LoVo (cell line): ENCODE data around the gene MAST4.

Source experiments
- DNase-seq: peaks from one replicate; pipeline ENCODE4 v3.0.0-alpha.2; 2016; ENCODE audit warnings: low spot score

MAST4 gene

DNA sequence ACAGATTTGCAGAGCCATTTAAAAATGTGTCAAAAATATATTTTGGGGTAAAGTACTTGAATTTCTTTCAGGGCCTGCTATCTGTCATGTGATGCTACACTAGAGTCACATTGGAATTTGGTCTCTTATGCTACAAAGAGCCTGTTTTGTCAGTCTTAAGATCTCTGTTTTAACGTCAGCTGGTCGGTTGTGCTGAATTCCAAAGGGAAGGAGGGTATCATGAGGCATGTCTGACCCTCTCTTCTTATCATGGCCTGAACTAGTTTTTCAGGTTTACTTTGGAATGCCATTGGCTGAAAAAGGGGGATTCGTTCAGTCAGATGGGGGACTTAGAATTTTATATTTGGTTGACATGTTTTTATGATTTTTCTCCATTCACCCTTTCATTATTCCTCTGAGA is 309.8 kb downstream of the MAST4 start:
- DNase-seq, result no peak

DNA sequence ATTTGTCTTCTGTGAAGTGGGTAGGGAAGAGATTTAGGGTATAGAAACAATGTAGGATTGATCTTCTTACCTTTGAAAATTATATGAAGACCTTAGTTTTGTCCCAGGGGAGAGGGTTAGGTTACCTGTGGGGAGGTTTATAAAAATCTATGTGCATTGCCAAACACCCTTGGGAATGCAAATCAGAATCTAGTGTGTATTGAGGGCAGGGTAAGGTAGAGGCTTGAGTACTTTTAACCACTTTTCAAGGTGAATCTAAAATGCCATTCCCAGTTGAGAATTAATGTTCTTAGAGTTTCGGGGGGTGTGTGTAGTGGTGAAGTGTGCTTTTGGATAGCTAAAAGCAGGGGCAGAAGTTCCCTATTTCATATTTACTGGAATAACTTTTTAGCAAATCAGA is 312.0 kb downstream of the MAST4 start:
- no peak for DNase-seq

DNA sequence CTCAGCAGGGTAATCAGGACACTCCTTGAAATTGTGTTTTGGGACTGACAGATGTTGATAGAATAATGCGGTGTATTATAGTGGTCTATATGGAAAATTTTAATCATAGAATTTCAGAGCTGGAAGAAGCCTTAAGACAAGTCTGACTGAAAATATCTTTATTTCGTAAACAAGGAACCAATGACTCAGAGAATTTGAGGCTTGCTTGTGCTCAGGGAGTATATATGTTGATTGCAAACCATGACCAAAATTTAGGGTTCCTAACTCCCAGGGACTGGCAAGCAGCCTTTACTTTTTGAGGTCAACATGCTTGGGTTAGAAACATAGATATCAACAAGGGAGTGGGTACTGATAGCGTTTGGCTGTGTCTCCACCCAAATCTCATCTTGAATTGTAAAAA is 313.2 kb downstream of the MAST4 start:
- DNase-seq, result no peak

DNA sequence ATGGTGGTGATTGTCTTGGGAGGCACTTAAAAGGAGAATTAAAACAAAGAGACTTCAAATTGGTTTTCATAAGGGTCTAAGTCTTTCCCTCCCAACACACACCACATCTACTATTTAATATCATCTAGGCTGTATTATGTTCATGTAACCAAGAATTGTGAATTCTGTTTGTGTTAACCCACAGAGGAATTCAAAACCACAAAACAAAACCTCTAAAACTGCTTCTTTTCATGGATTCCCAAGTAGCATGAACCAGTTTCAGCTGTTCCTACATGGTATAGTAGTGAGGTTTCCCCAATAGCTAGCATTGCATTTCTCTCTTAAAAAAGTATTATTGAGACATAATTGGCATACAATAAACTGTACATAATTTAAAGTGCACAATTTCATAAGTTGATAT is 316.6 kb downstream of the MAST4 start:
- DNase-seq, result no peak

DNA sequence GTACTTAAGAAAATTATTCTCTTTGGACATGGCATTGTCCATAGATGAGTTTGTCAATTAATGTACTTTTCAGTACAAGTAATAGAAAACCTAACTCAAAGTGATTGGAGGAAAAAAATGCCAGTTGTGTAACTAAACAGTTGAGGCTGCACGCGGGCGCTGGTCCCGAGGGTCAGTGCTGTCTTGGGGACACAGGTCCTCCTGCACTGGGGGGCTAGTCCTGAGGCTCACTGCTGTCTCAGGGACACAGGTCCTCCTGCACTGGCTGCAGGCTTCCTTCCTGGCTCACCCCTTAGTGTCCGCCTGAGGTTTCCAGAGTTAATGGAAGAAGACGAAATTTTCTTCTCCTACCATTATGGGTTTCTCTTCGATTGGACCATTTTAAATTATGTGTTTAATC is 319.3 kb downstream of the MAST4 start:
- DNase-seq, result no peak

DNA sequence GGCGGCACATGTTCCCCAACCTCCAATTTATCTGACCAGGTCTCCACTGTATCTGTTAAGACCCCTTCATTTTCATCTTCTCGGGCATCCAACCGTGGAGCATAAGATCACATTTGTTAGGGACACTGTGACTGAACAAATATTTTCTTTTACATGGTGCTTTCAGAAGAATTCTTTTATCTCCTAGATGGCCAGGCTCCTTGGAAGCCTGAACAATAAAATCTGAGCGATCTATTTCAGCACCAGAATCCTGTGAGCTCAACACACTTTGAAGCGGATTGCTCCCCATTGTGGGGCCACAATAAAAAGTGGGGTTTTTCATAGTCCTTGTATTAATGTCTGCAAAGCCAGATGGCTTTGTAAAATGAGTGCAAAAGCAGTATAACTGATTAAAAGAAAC is 326.7 kb downstream of the MAST4 start:
- DNase-seq, result no peak

DNA sequence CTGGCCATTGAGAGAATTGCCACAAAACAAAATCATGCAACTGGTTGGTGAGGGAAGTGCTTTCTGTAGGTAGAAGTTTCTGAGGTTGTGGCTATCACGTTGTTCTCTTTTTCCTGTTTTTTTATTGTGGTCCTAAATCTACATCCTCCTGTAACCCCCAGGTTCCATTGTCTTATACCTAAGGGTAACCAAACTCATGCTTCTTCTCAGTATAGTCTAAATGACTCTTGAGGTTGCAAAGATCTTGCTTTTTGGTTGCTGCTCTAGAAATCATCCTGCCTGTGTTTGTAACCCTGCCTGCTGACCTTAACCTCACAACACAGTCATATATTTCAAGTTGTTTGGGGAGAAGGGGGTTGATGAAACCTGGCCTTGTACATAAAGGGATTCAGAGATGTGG is 327.3 kb downstream of the MAST4 start:
- no peak for DNase-seq

DNA sequence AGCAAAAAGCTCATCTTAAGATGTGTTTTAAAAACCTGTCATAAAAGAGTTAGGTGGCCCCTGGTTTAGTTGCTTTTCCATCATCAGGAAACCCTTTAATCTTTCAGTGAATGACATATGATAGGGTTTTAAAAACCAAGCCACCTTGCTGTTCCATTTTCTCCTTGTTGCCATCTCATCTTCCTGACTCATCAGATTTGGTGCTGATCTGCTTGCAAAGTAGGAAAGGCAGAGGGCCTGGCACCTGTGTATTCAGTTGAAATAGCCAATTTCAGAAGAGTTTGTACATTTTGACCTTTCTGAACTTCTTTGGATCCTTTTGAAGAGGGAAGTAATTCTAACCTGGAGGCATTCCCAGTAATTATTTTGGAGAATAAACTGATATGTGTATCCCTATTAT is 327.7 kb downstream of the MAST4 start:
- DNase-seq, result no peak

DNA sequence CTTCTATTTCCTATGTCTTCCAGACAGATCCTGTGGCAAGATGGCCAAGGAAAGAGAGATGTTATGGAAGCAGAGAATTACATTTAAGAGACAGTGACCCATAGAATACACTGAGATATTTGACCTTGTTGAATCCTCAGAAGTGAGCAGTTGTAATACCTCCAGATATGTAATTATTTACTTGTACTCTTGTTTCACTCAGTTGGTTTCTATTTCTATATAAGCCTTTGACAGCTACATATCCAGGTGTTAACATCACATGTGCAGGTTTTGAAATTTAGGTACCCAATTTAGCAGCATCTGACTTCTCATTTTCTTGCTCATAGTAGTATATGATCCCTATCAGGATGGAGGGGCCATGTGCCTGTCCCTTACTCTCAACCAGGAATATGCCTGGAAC is 330.9 kb downstream of the MAST4 start:
- no peak for DNase-seq

DNA sequence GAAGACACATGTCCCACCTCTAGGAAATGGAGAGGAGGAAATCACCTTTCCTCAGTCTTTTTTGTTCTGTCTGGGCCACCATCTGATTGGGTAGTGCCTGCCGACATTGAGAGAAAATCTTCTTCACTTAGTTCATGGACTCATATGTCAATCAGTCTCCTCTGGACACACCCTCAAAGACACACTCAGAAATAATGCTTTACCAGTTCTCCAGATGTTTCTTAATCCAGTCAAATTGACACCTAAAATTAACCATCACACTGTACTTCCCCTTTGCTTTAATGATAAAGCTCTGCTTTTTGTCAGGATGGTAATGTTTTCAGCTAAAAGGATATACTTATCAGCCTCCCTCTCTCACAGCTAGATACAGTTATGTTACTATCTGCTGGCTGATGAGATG is 333.1 kb downstream of the MAST4 start:
- no peak for DNase-seq

DNA sequence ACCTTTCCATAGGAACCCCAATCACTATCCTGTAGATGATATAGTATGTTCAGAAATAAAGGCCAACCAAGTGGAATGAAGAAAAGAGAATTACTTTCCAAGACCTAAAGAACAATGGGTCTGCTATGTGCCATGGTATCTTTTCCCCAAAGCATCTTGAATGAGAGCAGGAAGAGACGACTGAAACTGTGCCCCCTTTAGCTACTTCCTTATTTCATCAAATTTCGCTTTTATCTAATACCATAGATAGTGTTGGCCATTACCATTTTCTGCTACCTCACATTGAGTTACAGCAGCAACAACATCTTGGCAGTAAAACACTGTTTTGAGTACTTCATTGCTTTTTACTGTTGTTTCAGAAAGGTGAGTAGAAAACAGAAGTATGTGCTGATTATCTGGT is 333.8 kb downstream of the MAST4 start:
- no peak for DNase-seq

DNA sequence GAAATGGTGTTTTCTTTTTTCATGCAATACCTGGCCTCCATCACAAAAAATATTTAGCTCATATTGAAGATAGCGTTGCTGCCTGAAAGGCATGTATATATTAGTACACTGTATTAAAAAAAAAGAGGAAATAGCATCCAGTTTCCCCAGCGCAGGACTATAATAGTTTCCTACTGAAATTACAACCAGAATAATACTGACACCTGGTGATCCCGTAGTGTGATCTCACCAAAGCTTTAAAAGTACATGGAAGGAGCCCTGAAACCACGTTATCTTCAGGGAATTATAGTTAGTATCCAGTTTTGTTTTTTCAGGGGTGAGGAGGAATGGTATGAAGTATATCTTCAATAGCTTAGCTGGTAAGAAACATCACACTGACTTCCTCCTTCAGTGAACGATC is 335.5 kb downstream of the MAST4 start:
- no peak for DNase-seq

DNA sequence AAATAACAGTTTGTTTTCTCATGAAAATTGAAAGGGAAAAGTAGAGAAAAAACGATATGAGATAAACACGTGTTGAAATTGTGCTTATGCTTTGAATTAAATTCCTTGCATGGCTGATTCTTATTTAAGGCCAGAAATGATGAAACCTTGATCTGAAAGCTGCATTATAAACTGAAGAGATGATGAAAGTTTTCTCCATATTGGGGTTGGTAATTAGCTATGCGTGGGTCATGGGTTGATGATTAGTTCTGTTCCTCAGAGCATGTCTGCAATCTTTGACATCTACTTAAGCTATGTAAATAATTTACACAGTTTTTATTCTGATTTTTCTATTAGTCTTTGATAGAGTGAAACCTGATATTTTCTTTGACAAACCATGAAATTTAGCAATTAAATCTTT is 336.3 kb downstream of the MAST4 start:
- DNase-seq, result no peak

DNA sequence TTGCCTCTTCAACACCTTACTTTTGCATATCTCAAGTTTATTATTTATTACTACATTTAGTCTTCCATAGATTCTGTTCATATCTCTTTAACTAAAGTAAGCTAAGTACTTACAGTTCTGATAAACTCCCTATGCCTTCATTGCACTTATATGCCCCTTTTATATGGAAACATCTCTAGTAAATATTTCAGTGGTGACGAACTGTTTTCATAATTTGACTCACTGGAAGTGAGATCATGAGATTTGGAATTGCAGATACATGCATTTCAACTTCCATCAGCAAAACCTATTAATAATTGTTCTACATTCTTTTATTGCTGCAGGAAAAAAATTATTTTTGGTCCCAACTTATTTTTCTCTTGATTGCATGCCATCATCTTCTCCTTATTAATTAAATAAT is 336.9 kb downstream of the MAST4 start:
- no peak for DNase-seq

DNA sequence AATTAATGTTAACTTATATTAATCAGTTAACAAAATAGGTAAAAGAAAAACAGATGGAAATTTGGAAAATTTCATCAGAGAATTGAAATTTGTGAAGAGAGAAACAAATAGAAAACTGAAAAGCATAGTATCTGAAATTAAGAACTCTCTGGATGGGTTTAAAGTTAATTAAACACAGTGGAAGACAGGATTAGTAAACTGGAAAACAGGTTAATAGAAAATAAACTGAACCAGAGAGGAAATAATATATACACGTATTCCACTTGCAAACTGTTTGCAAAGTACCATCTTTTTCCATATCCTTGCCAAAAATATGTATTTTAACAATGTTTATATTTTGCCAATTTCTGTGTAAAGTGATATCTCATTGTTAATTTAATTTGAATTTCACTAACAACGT is 342.9 kb downstream of the MAST4 start:
- DNase-seq, result no peak

DNA sequence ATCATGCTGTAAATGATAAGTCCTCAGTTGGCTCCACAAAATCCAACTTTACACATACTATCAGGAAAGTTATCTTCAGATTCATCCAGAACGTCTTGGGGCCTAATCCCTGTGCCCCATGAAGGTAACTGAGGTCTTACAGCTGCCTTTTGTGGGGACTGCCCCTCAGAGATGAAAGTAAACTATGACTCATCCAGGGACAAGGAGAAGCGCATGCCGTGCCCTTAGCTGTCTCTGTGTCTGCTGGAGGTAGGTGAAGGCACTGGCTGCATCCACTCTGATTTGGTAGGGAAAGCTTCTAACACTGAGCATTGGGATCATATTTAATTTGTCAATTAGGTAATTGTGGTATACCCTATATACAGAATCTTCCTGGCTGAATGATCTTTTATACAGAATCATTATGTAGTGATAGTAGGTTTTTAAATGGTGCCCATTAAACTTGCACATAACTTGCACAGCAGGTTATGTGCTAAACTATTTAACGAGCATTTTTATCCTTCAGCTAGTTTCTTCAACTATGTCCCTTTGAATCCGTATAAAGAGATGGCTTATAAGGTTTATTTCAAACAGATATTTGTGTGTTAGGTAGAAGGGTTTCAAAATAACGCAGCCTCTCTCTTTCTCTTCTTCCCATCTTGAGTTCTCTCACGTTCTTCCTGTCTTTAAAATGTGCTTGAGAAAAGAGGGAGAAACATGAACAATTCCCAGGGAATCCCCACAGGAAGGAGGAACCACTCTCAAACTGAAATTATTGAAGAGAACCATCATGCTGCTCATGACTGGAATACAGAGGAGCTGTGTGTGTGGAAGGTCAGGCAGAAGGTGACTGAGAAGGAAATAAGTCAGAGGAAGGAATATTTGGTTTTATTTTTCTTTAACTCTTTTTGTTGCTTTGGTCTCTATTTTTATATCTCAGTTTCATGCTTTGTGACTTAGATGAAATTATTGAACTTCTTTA is 349.5 kb downstream of the MAST4 start:
- peak; percentile 10 for DNase-seq

DNA sequence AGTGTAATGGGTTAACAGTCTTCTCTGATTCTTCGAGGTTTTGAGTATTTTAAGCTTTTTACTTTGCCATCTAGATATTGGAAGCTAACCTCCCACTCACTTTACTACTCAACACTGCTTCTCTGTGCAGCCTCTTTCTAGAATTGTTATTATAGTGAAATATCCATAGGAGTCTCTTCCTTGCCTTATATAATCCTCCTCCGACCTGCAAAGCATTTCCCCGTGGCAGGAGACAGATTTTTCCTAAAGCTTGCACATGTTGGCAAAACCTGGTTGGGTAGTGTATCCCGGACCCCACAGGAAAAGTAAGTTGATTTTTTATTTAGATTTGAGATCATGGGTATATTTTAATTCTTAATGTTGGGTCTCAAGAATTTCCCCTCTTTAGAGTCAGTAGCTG is 351.3 kb downstream of the MAST4 start:
- DNase-seq, result no peak

DNA sequence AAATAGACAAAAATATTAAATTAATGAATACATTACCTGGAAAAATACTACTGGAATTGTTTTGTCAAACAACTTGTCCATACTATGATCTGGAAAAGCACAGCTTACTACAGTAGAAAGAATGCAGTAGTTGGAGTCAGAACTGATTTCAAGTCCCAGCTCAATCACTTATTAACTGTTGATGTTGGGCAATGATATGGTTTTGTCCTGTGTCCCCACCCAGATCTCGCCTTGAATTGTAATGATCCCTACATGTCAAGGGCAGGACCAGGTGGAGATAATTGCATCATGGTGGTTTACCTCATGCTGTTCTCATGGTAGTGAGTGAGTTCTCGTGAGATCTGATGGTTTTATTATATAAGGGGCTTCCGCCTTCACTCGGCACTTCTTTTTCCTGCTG is 352.9 kb downstream of the MAST4 start:
- no peak for DNase-seq

DNA sequence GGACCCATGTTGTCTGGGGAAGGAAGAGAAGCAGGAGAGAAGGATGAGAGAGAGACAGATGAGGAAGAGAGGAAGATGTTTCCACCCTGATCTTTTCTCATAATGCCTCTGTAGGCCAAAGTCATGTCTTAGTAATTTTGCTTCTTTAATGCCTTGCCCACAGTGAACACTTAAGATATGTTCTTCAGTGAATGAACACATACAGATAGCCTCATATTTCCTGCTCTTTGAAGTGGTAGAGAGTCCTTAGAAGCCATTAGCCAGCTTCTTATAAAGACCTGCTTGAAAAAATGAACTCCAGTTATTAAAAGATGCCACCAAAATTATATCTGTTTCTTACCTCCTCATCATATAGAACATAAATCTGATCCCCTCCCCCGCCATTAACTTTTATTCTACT is 356.0 kb downstream of the MAST4 start:
- no peak for DNase-seq

DNA sequence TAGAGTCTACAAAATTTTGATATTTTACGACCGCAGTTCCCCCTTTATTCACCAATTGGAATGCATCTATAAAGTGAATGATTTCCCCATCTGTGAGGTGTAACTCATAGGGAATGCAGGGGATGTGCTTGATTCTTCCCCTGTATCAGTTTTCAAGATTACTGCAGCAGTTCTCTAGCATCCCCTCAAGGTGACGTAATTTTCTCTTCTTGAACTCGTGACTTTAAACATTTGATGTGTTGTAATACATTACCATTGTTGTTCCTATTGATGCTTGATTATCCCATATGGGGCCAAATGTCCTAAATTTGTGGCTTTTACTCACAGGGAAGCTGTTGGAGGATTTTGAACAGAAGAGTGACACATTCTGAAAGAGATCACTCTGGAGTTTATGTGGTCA is 360.2 kb downstream of the MAST4 start:
- DNase-seq, result no peak

DNA sequence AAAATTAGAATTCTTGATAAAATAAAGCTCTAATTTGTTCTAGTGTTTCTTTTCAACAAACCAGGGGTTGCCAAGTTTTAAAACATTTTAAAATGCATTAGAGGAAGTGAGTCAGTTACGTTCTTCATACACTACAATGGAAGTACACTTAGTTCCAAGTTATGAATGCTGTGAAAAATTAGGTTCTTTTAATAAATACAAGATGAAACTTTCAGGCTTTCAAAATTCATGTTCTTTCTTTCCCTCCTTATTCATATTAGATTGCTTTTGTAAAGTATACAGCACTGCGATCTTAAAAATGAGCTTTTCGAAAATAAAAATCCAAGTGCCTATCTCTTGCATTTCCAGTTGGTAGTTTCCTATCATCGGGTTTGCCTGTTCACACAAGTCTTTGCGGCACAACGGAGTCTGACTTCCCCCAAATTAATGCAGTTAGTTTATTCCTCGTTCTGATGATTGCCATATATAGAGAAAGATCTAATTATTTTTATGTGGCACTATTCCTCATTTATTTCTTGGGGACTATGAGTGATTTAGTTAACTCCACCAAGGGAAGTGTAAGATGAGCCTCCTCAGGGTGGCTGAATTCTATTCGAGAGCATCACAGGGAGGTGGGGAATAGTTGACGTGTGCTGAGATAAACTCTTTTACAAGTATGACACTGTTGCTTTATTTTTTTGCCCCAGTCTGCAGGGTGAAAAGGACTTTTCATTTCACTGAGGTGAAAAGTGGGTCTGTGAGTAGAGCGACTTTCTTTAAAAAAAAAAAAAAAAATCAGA is 362.2 kb downstream of the MAST4 start:
- no peak for DNase-seq

DNA sequence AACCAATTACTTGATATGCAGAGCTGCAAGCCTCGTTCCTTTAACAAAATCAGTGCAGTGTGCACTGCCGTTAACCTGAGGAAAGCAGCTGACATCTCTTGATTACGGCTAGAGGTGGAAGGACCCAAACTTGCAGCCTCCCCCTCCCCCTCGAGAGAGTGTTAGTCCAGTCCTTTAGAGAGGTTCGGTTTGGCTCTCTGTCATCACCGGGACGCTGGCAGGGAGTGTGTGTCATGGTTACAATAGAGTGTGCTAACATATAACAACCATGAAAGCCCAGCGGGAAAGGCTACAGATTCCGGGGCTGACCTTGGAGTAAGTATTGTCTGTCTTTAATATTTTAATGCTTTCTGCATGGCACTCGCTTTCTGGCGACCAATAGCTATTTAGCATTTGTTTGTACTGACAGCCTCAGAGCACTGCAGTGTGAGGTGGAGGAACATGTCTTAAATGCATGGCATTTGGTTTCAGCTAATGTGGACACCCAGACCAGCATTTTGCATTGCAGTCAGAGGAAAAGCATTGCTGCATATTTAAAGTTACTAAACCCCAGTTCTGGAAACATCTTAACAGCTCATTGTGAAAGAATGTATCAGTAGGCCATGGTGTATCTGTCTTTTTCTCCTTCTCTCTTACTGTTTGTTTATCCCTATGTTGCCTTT is 362.9 kb downstream of the MAST4 start:
- DNase-seq, result no peak

DNA sequence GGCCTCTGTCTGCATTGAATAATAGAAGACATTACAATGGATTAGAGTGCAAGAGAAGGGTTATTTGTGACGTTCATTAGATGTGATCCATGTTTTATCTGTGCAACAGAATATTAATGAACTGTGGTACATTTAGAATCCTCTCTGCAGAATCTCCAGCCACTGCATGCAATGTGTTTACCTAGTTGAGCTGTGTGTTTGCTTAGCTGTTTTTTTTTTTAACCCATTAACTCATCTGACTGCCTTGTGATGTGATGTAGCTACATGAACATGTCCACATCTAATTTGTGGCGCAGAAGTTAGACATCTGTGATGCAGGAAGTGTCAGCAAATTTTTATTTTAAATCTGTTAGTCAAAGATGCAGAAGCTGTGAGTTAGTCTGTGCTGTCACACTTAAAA is 363.5 kb downstream of the MAST4 start:
- no peak for DNase-seq
